Measurements from ENCODE around the gene LRRC4C. TPM values are rescaled to one million over a fixed set of nuclear protein-coding genes. Genes with fewer than 3 reads are reported as not detected.

LRRC4C gene
- total RNA-seq, 1 donor: 0.27 TPM

- no peak overlapping the region for H3K4me3 ChIP-seq (ENCODE audit: low read depth, low read length)
- DNase-seq (ENCODE audit: low read depth): no peak
- TF ChIP-seq CTCF (IDR thresholded peaks at IDR 0.05; ENCODE audit: insufficient read depth, low read length): no peak
These were observed 1034.3 kb downstream of the LRRC4C start for GRCh38 chr11:40425168-40425567.

- no peak overlapping the region for H3K4me3 ChIP-seq (ENCODE audit: low read depth, low read length)
- no peak for TF ChIP-seq CTCF (IDR thresholded peaks at IDR 0.05; ENCODE audit: insufficient read depth, low read length)
- no peak for DNase-seq (ENCODE audit: low read depth)
These were observed 1038.1 kb downstream of the LRRC4C start for GRCh38 chr11:40421208-40421981.

- TF ChIP-seq CTCF (IDR thresholded peaks at IDR 0.05; ENCODE audit: insufficient read depth, low read length): no peak
- DNase-seq (ENCODE audit: low read depth): peak; percentile 0
- H3K4me3 ChIP-seq (ENCODE audit: low read depth, low read length): no peak overlapping the region
These were observed 1041.8 kb downstream of the LRRC4C start for GRCh38 chr11:40417627-40418026.

- no peak for TF ChIP-seq CTCF (IDR thresholded peaks at IDR 0.05; ENCODE audit: insufficient read depth, low read length)
- no peak overlapping the region for H3K4me3 ChIP-seq (ENCODE audit: low read depth, low read length)
- no peak for DNase-seq (ENCODE audit: low read depth)
These were observed 1052.1 kb downstream of the LRRC4C start for GRCh38 chr11:40407355-40407754.

- DNase-seq (ENCODE audit: low read depth): no peak
- TF ChIP-seq CTCF (IDR thresholded peaks at IDR 0.05; ENCODE audit: insufficient read depth, low read length): no peak
These were observed 1053.8 kb downstream of the LRRC4C start for GRCh38 chr11:40405614-40406013.

GRCh38 chr11:40403321-40403720 is 1056.1 kb downstream of the LRRC4C start:
- TF ChIP-seq CTCF (IDR thresholded peaks at IDR 0.05; ENCODE audit: insufficient read depth, low read length): no peak
- no peak for DNase-seq (ENCODE audit: low read depth)
- no peak overlapping the region for H3K4me3 ChIP-seq (ENCODE audit: low read depth, low read length)

More at GRCh38 chr11:40405614-40406013, 1053.8 kb downstream of the LRRC4C start:
- no peak overlapping the region for H3K4me3 ChIP-seq (ENCODE audit: low read depth, low read length)
